ENCODE measurements around the gene NFKBIZ.

Gene NFKBIZ

GRCh38 chr3:101848754-101849713, at the start of gene NFKBIZ:
TSS of gene NFKBIZ (plus strand) at chr3:101849514. CDS start at chr3:101849629, 115 bp downstream.
- peak; percentile 43 for DNase-seq

DNA sequence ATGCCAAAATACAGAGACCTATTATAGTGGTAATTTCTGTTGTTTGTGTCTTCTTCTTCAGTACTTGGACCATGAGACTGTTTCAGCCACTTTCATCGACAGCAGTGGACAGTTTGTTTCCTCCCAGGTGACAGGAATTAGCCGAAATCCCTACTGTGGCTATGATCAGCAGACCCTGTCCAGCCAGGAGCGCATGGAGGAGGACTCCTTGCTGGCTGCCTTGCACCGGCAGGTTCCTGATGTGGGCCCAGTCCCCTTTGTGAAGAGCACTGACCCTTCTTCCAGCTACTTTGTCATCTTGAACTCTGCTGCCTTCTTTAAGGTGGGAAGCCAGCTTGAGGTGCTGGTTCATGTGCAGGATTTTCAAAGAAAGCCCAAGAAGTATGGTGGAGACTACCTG, 48.1 kb upstream of the NFKBIZ start:
- no peak for DNase-seq

DNA sequence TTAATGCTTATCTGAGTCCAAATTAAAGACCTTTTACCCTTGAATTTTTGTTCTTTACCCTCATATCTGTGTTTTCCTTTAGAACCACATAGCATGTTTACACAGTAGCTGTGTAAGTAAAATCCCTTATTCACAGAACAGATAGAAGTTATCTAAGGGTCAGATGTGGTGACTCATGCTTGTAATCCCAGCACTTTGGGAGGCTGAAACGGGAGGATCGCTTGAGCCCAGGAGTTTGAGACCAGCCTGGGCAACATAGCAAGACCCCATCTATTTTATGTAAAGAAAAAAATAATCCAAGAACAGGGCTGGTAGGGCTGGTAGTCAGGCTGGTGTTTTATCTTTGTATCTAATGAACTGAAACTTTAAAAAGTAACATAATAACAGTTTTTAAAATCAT, 47.1 kb upstream of the NFKBIZ start:
- no peak for DNase-seq

GRCh38 chr3:101803173-101803782, 46.0 kb upstream of the NFKBIZ start:
- DNase-seq, result peak; percentile 44

DNA sequence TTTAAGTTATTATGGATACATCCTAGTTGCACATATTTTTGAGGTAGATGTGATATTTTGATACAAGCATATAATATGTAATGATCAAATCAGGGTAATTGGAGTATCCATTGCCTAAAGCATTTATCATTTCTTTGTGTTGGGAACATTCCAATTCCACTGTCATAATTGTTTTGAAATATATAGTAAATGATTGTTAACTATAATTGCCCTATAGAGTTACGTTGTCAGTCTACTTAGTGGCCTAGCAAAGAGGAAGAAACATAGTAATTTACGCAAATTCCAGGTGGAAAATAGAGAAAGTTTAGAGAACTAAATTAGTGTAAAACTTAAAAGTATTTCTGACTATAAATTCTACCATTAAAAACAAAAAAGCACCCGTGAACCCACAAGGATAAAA, 45.4 kb upstream of the NFKBIZ start:
- no peak for DNase-seq

DNA sequence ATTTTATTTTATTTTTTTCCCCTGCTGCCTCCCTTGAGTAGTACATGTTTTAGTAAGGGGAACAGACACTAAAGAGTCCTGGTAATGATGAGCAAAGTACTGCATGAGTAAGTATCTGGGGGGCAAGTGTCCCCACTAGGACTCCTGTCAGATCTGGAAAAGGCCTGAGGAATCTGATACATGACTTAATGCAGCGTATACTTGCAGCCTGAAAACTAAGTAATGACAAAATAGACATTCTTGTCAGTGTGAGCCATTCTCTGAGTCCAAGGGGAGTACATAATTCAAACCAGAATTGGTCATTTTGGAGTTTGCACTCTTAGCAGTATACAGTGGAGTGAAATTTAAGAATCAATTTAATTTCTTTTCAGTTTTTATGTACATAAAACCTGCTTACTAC, 42.8 kb upstream of the NFKBIZ start:
- no peak for DNase-seq

GRCh38 chr3:101807888-101808287, 41.4 kb upstream of the NFKBIZ start:
- no peak for DNase-seq

DNA sequence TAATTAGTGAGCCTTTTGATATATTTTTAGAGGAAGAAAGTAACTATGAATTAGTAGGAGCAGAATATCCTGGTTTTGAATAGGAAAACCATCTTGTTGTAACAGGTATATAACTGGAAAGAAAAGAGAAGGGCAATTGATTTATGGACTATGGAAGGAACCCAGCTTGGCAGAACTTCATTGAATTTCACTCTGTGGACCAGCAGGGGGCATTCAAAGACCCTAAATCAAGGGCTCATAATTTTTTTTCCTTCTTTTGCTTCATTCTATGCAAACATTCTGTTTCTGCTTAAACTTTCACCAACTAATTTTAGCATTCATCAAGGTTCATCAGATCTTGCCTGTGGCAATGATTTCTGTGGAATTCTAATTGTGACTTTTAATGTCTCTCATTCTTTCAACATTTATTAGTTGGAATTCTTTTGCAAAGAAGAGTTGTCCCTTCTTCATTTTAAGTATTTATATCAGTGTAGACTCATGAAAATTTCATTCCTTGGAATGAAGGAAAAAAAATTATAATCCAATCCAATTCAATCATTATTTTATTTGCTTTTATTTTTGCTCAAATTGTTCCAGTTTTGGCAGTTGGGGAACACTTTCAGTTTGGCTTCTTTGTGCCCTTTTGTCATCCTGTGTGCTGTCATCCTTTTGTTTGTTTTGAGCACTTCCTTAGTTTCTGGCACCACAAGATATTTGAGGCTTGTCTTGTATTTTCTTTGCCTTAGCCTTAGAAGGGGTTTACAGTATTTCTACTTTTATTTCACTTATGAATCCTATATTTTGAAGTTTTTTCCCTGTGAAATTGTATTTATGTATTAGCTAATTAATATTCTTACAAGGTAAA, 39.9 kb upstream of the NFKBIZ start:
- no peak for DNase-seq

DNA sequence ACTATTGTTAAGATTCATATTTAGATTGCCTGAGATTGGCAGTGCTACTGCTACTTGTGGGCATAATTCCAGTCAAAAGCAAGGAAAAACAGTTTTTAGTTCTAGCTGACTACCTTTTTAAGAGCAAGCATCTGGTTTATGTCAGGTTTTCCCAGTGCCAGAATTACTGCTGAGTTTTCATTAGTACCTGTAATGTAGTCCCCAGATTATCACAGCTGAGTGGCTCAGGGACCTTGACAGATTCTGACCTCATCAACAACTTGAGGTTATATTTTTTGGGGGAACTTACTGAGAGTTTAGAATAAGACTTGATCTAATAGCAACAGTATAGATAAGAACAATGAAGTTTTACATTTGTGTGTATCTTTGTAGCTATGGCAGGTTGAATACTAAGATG, 39.3 kb upstream of the NFKBIZ start:
- no peak for DNase-seq

- no peak for DNase-seq
Measured at GRCh38 chr3:101811875-101812274, 37.4 kb upstream of the NFKBIZ start.

DNA sequence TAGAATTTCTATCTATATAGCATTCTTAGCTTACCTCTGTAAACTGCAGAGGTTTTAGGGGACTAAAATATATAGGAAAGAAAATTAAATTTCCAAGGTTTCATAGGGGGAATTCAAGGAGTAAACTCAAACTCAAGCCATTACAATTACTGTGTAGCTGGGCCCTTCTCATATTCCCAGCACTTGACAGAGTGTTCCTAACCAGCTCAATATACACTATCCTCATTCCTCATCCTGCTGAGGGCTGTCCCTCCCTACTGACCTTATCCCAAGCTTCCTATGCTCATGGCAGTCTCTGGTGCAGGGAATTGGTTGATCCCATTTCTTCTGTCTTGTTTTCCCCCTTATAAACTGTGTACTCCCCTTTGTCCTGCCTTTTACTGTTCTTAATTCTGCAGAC, 36.4 kb upstream of the NFKBIZ start:
- DNase-seq, result no peak

DNA sequence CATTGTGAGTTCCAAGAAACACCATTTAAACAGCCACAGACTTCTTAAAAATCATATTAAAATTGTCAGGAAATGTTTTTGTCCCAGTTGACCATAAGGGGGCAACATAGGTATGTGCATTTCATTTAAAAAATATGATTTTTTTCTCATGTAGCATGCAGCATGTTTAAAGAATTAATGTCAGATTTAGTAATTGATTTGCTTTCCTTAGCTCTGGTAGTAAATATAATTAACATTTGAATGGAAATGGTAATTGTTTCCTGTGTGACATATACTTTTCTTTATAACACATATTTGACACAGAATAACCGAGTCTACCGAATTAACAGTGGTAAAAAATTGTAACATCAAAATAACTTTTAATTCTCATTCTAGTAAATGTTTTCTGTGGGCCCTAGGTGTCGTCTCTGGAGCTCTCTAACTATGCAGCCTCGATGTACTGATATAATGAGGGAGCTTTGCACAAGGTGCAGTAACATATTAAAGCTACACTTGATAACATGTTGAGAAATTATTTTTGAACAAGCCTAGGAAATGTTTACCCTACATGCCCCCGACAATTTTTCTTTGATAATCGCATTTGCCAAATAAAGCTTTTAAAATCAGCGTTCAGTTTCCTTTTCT, 35.4 kb upstream of the NFKBIZ start:
- DNase-seq, result no peak

GRCh38 chr3:101814835-101815234, 34.5 kb upstream of the NFKBIZ start:
- DNase-seq, result no peak

GRCh38 chr3:101816215-101817149, 32.8 kb upstream of the NFKBIZ start:
- no peak for DNase-seq

DNA sequence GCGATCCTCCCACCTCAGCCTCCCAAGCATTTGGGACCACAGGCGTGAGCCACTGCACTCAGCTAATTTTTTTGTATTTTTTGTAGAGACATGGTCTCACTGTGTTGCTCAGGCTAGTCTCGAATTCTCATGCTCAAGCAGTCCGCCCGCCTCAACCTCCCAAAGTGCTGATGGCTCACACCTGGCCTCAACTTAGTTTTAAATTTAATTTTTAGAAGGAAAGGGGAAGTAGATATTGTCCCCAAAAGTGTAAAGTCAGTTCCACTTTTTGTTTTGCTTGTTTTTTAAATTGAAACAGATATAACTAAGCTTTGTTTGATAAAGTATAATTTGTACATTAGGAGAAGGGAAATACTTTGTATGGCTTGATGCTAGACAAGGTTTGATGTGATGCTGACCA, 31.3 kb upstream of the NFKBIZ start:
- DNase-seq, result no peak

- DNase-seq, result no peak
Measured at GRCh38 chr3:101819649-101820206, 29.6 kb upstream of the NFKBIZ start.

- DNase-seq, result no peak
Measured at GRCh38 chr3:101821503-101821902, 27.8 kb upstream of the NFKBIZ start.

- no peak for DNase-seq
Measured at GRCh38 chr3:101823525-101823924, 25.8 kb upstream of the NFKBIZ start.

DNA sequence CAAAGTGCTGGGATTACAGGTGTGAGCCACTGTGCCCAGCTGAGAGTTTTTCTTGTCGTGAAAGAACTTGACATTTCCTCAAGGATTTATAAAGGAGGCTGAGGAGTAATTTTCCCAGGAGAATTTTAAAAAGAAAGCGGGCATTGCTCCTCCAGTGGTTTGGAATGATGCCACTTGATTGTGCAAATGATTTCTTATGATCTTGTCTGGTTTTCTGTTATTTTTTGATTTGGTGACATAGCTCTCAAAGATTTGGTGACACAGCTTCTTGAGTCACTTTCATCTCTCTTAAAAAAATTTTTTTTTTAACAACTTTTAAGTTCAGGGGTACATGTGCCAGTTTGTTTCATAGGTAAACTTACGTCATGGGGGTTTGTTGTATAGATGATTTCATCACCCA, 24.6 kb upstream of the NFKBIZ start:
- no peak for DNase-seq

DNA sequence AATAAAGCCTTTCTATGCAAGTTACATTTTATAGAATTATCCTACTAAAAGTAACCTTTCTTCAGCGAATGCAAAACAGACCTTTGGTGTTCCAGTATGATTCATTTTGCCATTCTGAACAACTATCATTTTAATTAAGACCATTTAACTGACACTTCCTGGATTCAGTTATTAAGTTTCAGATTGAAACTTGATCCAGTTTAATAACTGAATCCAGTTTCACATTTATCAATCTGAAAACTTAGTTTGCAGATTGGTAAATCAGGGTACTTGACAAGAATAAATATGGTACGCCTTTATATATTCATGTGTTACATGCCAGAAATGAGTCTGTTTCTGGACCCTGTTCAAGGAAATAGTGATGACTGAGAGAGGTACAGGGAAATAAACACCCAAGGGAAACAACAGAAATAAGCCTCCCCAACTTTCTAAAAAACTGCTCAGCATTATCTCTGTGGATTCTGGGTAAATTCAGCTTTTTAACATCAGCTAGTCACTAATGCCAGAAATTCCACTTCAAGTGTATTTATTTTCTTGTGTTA, 23.3 kb upstream of the NFKBIZ start:
- DNase-seq, result no peak

All from NCI-H748 treated with DMSO at 0.1 percent for 48 hours (cell line).